ENCODE data around the gene ANKRD65.
A peak's percentile ranks its signal among the peaks of the same experiment; 100 is the strongest.

The ANKRD65 gene

GRCh38 chr1:1400576-1401456 is 20.3 kb downstream of the ANKRD65 start:
- H3K4me3 ChIP-seq (ENCODE audit: low read length): peak overlapping the region; percentile 98
- H3K36me3 ChIP-seq (ENCODE audit: control insufficient read depth, insufficient read depth, low read length): peaks cover 29% of the 10 kb centered on the region
- no peaks in the 10 kb centered on the region for H3K27me3 ChIP-seq (ENCODE audit: control insufficient read depth, insufficient read depth, low read length)
- no peak overlapping the region for H3K27ac ChIP-seq (ENCODE audit: low read depth, low read length)
- peaks cover 19% of the 10 kb centered on the region for H3K4me1 ChIP-seq (ENCODE audit: control insufficient read depth, insufficient read depth, low read length)
- H3K9ac ChIP-seq (ENCODE audit: low read length): no peak overlapping the region

- Histone ChIP-seq H3K4me3 (ENCODE audit: low read length) (peak overlapping the region; percentile 98), H3K27ac (ENCODE audit: low read depth, low read length) (peak overlapping the region; percentile 78), H3K9ac (ENCODE audit: low read length) (peak overlapping the region; percentile 94), H3K4me1 (ENCODE audit: control insufficient read depth, insufficient read depth, low read length) (peaks cover 14% of the 10 kb centered on the region), H3K36me3 (ENCODE audit: control insufficient read depth, insufficient read depth, low read length) (peaks cover 30% of the 10 kb centered on the region), H3K27me3 (ENCODE audit: control insufficient read depth, insufficient read depth, low read length) (no peaks in the 10 kb centered on the region)
Measured at GRCh38 chr1:1399872-1400575, 21.1 kb downstream of the ANKRD65 start.

GRCh38 chr1:1399187-1399871 is 21.7 kb downstream of the ANKRD65 start, which contains the start of gene CCNL2:
Gene CCNL2 (minus strand): TSS chr1:1399335. CDS start chr1:1399306, 29 bp downstream.
- H3K36me3 ChIP-seq (ENCODE audit: control insufficient read depth, insufficient read depth, low read length): peaks cover 26% of the 10 kb centered on the region
- H3K4me1 ChIP-seq (ENCODE audit: control insufficient read depth, insufficient read depth, low read length): peaks cover 14% of the 10 kb centered on the region
- peak within 1 kb of the TSS; percentile 98 for H3K4me3 ChIP-seq (ENCODE audit: low read length)
- no peaks in the 10 kb centered on the region for H3K27me3 ChIP-seq (ENCODE audit: control insufficient read depth, insufficient read depth, low read length)
- peak within 1 kb of the TSS; percentile 94 for H3K9ac ChIP-seq (ENCODE audit: low read length)
- H3K27ac ChIP-seq (ENCODE audit: low read depth, low read length): peak within 1 kb of the TSS; percentile 91

GRCh38 chr1:1398677-1399186 is 22.3 kb downstream of the ANKRD65 start:
- H3K27ac ChIP-seq (ENCODE audit: low read depth, low read length): peak overlapping the region; percentile 91
- peaks cover 31% of the 10 kb centered on the region for H3K36me3 ChIP-seq (ENCODE audit: control insufficient read depth, insufficient read depth, low read length)
- no peaks in the 10 kb centered on the region for H3K27me3 ChIP-seq (ENCODE audit: control insufficient read depth, insufficient read depth, low read length)
- peak overlapping the region; percentile 89 for H3K9ac ChIP-seq (ENCODE audit: low read length)
- peak overlapping the region; percentile 93 for H3K4me3 ChIP-seq (ENCODE audit: low read length)
- H3K4me1 ChIP-seq (ENCODE audit: control insufficient read depth, insufficient read depth, low read length): peaks cover 14% of the 10 kb centered on the region

- Histone ChIP-seq H3K4me3 (ENCODE audit: low read length) (peak overlapping the region; percentile 93), H3K4me1 (ENCODE audit: control insufficient read depth, insufficient read depth, low read length) (peaks cover 14% of the 10 kb centered on the region), H3K36me3 (ENCODE audit: control insufficient read depth, insufficient read depth, low read length) (peaks cover 38% of the 10 kb centered on the region), H3K27ac (ENCODE audit: low read depth, low read length) (no peak overlapping the region), H3K9ac (ENCODE audit: low read length) (peak overlapping the region; percentile 49), H3K27me3 (ENCODE audit: control insufficient read depth, insufficient read depth, low read length) (no peaks in the 10 kb centered on the region)
Measured at GRCh38 chr1:1397839-1398523, 23.1 kb downstream of the ANKRD65 start.

GRCh38 chr1:1395166-1395565 is 25.9 kb downstream of the ANKRD65 start:
- Histone ChIP-seq H3K27ac (ENCODE audit: low read depth, low read length) (no peak overlapping the region), H3K27me3 (ENCODE audit: control insufficient read depth, insufficient read depth, low read length) (no peaks in the 10 kb centered on the region), H3K4me3 (ENCODE audit: low read length) (no peak overlapping the region), H3K36me3 (ENCODE audit: control insufficient read depth, insufficient read depth, low read length) (peaks cover 40% of the 10 kb centered on the region), H3K4me1 (ENCODE audit: control insufficient read depth, insufficient read depth, low read length) (peaks cover 11% of the 10 kb centered on the region), H3K9ac (ENCODE audit: low read length) (no peak overlapping the region)

GRCh38 chr1:1394116-1394515 is 27.0 kb downstream of the ANKRD65 start:
- Histone ChIP-seq H3K36me3 (ENCODE audit: control insufficient read depth, insufficient read depth, low read length) (peaks cover 48% of the 10 kb centered on the region), H3K4me1 (ENCODE audit: control insufficient read depth, insufficient read depth, low read length) (peaks cover 6% of the 10 kb centered on the region), H3K9ac (ENCODE audit: low read length) (no peak overlapping the region), H3K27ac (ENCODE audit: low read depth, low read length) (no peak overlapping the region), H3K4me3 (ENCODE audit: low read length) (no peak overlapping the region), H3K27me3 (ENCODE audit: control insufficient read depth, insufficient read depth, low read length) (no peaks in the 10 kb centered on the region)

GRCh38 chr1:1393428-1393827 is 27.6 kb downstream of the ANKRD65 start:
- H3K4me1 ChIP-seq (ENCODE audit: control insufficient read depth, insufficient read depth, low read length): peaks cover 6% of the 10 kb centered on the region
- H3K36me3 ChIP-seq (ENCODE audit: control insufficient read depth, insufficient read depth, low read length): peaks cover 49% of the 10 kb centered on the region
- no peak overlapping the region for H3K27ac ChIP-seq (ENCODE audit: low read depth, low read length)
- no peak overlapping the region for H3K9ac ChIP-seq (ENCODE audit: low read length)
- H3K27me3 ChIP-seq (ENCODE audit: control insufficient read depth, insufficient read depth, low read length): no peaks in the 10 kb centered on the region
- no peak overlapping the region for H3K4me3 ChIP-seq (ENCODE audit: low read length)

- H3K4me3 ChIP-seq (ENCODE audit: low read length): no peak overlapping the region
- peaks cover 2% of the 10 kb centered on the region for H3K4me1 ChIP-seq (ENCODE audit: control insufficient read depth, insufficient read depth, low read length)
- H3K9ac ChIP-seq (ENCODE audit: low read length): no peak overlapping the region
- H3K27ac ChIP-seq (ENCODE audit: low read depth, low read length): no peak overlapping the region
- peaks cover 52% of the 10 kb centered on the region for H3K36me3 ChIP-seq (ENCODE audit: control insufficient read depth, insufficient read depth, low read length)
- H3K27me3 ChIP-seq (ENCODE audit: control insufficient read depth, insufficient read depth, low read length): no peaks in the 10 kb centered on the region
Measured at GRCh38 chr1:1393014-1393413, 28.1 kb downstream of the ANKRD65 start.

- no peak overlapping the region for H3K9ac ChIP-seq (ENCODE audit: low read length)
- H3K27ac ChIP-seq (ENCODE audit: low read depth, low read length): no peak overlapping the region
- H3K4me3 ChIP-seq (ENCODE audit: low read length): no peak overlapping the region
- H3K36me3 ChIP-seq (ENCODE audit: control insufficient read depth, insufficient read depth, low read length): peaks cover 60% of the 10 kb centered on the region
- H3K4me1 ChIP-seq (ENCODE audit: control insufficient read depth, insufficient read depth, low read length): no peaks in the 10 kb centered on the region
- no peaks in the 10 kb centered on the region for H3K27me3 ChIP-seq (ENCODE audit: control insufficient read depth, insufficient read depth, low read length)
Measured at GRCh38 chr1:1391225-1391624, 29.9 kb downstream of the ANKRD65 start.

- Histone ChIP-seq H3K27me3 (ENCODE audit: control insufficient read depth, insufficient read depth, low read length) (no peaks in the 10 kb centered on the region), H3K27ac (ENCODE audit: low read depth, low read length) (no peak overlapping the region), H3K9ac (ENCODE audit: low read length) (no peak overlapping the region), H3K4me1 (ENCODE audit: control insufficient read depth, insufficient read depth, low read length) (no peaks in the 10 kb centered on the region), H3K36me3 (ENCODE audit: control insufficient read depth, insufficient read depth, low read length) (peaks cover 64% of the 10 kb centered on the region), H3K4me3 (ENCODE audit: low read length) (no peak overlapping the region)
Measured at GRCh38 chr1:1390675-1391074, 30.4 kb downstream of the ANKRD65 start.
